A673 (cell line): Measurements from ENCODE around the gene SLC12A2. TPM values are rescaled to one million over a fixed set of nuclear protein-coding genes. Genes with fewer than 3 reads are reported as not detected.

Experiments used
- BruUV-seq: library from RNA; stranded (reverse); fragments of 400-500 nt; replicated peaks from 2 replicates; lab custom pipeline; 2021; lab: Mats Ljungman, UMichigan
- CTCF ChIA-PET: fragments of 300-600 bp; sonication (Branson Sonifier 250); formaldehyde crosslinking; loops from one replicate; lab custom pipeline; 2022; ENCODE audit warnings: antibody characterized with exemption; lab: Charles Lee
- POLR2A ChIA-PET: fragments of 300-600 bp; sonication (Branson Sonifier 250); formaldehyde crosslinking; loops from one replicate; lab custom pipeline; 2022; ENCODE audit warnings: antibody characterized with exemption; ENCODE audit not compliant: low non-redundant PET; lab: Charles Lee
- DNase-seq: peaks from one replicate; pipeline ENCODE4 v3.0.0-alpha.2; 2015; ENCODE audit warnings: low spot score
- H3K27ac ChIP-seq: fragments of 200-600 bp; sonication (generic); 2 replicates; pipeline ENCODE4 v1.5.1; 2016; ENCODE audit warnings: mixed run types, low read depth, mild to moderate bottlenecking, mixed read lengths, antibody characterized with exemption, low read length; ENCODE audit not compliant: poor library complexity, severe bottlenecking
- H3K27me3 ChIP-seq: fragments of 200-600 bp; sonication (generic); replicated peaks from 2 replicates; pipeline ENCODE4 v1.6.1; 2017; ENCODE audit warnings: mixed run types, low read depth, mild to moderate bottlenecking, mixed read lengths, antibody characterized with exemption, low read length; ENCODE audit not compliant: insufficient read depth, poor library complexity
- H3K36me3 ChIP-seq: fragments of 200-600 bp; sonication (generic); 2 replicates; pipeline ENCODE4 v1.6.1; 2016; ENCODE audit warnings: mixed run types, mild to moderate bottlenecking, mixed read lengths, antibody characterized with exemption, low read length; ENCODE audit not compliant: insufficient read depth, poor library complexity, severe bottlenecking
- H3K4me1 ChIP-seq: fragments of 200-600 bp; sonication (generic); 2 replicates; pipeline ENCODE4 v1.6.1; 2017; ENCODE audit warnings: mixed run types, mild to moderate bottlenecking, mixed read lengths, antibody characterized with exemption, low read length; ENCODE audit not compliant: insufficient read depth, poor library complexity, severe bottlenecking
- H3K4me3 ChIP-seq: fragments of 200-600 bp; sonication (generic); 2 replicates; pipeline ENCODE4 v1.5.1; 2016; ENCODE audit warnings: low read depth, mixed run types, mild to moderate bottlenecking, mixed read lengths, low read length; ENCODE audit not compliant: poor library complexity, severe bottlenecking
- H3K9me3 ChIP-seq: fragments of 200-600 bp; sonication (generic); 2 replicates; pipeline ENCODE4 v1.6.1; 2016; ENCODE audit warnings: mixed run types, low read depth, mild to moderate bottlenecking, mixed read lengths, antibody characterized with exemption, low read length; ENCODE audit not compliant: poor library complexity, severe bottlenecking
- CTCF ChIP-seq: fragments of 300-800, 200-600 bp; sonication (generic); conservative IDR thresholded peaks from 2 replicates; pipeline ENCODE4 v1.5.1; 2017; ENCODE audit warnings: low read depth, mild to moderate bottlenecking, antibody characterized with exemption, low read length, moderate library complexity, mixed read lengths
- EZH2 ChIP-seq: fragments of 200-600 bp; sonication (generic); IDR thresholded peaks from 2 replicates; pipeline ENCODE4 v1.6.1; 2017; ENCODE audit warnings: borderline replicate concordance, low read depth, mild to moderate bottlenecking, mixed read lengths, antibody characterized with exemption, low read length; ENCODE audit not compliant: poor library complexity, severe bottlenecking
- intact Hi-C: fragments of 100-400 bp; cut with micrococcal nuclease; formaldehyde crosslinking; loops from one replicate; pipeline ENCODE4 v1.10.0; 2022; ENCODE audit not compliant: unreplicated experiment
- total RNA-seq: library from RNA; stranded (reverse); gene quantifications from 2 replicates; pipeline ENCODE4 v1.2.3, GENCODE V29; 2021

Gene SLC12A2
- total RNA-seq, 1 experiment from 2014 or later: 10.4 TPM

- BruUV-seq: no TSS peak
- Histone ChIP-seq H3K4me1 (no peaks in the 10 kb centered on the region), H3K9me3 (peaks cover 13% of the 10 kb centered on the region), H3K27me3 (no peaks in the 10 kb centered on the region), H3K27ac (no peak overlapping the region), H3K36me3 (no peaks in the 10 kb centered on the region), H3K4me3 (no peak overlapping the region)
- ChIA-PET CTCF (no interaction called here), POLR2A (no interaction called here)
- intact Hi-C loops: no loop called here
- DNase-seq: no peak
- TF ChIP-seq EZH2 (no peak), CTCF (no peak)
These were observed 18.1 kb downstream of the SLC12A2 start for GRCh38 chr5:128101676-128102075.

DNA sequence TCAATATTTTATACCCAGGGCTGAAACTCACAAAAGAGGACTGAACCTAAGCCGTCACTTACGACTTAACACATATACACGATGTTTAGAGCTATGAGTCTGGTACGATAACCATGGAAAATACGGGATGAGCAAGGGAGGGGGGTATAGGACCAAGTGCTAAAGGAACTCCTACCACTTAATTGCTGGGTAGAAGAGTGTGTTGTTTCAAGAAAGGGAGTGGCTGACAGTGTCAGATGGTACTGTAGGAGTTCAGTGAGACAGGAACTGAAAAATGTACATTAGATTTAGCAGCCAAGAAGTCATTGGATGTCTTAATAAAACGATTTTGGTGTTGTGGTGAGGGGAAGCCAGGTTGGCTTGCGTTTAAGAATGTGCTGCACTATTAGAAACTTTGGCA, 21.6 kb downstream of the SLC12A2 start:
- TF ChIP-seq CTCF (no peak), EZH2 (no peak)
- H3K4me3 ChIP-seq: no peak overlapping the region
- H3K36me3 ChIP-seq: no peaks in the 10 kb centered on the region
- intact Hi-C loops: no loop called here
- no peaks in the 10 kb centered on the region for H3K27me3 ChIP-seq
- BruUV-seq: no TSS peak
- no peaks in the 10 kb centered on the region for H3K4me1 ChIP-seq
- no peak overlapping the region for H3K27ac ChIP-seq
- CTCF ChIA-PET: no interaction called here
- H3K9me3 ChIP-seq: no peaks in the 10 kb centered on the region
- no peak for DNase-seq
- POLR2A ChIA-PET: no interaction called here

GRCh38 chr5:128109138-128109537, 25.6 kb downstream of the SLC12A2 start:
- no TSS peak for BruUV-seq
- intact Hi-C loops: no loop called here
- POLR2A ChIA-PET: no interaction called here
- Histone ChIP-seq H3K4me1 (no peaks in the 10 kb centered on the region), H3K9me3 (no peaks in the 10 kb centered on the region), H3K4me3 (no peak overlapping the region), H3K27ac (no peak overlapping the region), H3K36me3 (no peaks in the 10 kb centered on the region), H3K27me3 (no peaks in the 10 kb centered on the region)
- no peak for DNase-seq
- TF ChIP-seq CTCF: no peak
- no peak for TF ChIP-seq EZH2
- CTCF ChIA-PET: no interaction called here
